WTC11 (cell line): ENCODE results near the gene RGS13.

Experiments
- CTCF ChIP-seq: fragments of 200-600 bp; IDR thresholded peaks from 2 replicates; pipeline ENCODE4 v1.8.0; 2022; ENCODE audit warnings: antibody characterized with exemption
- ELF4 ChIP-seq: sonication (generic); formaldehyde crosslinking; IDR thresholded peaks from 2 replicates; pipeline ENCODE4 v1.8.1; 2022; ENCODE audit warnings: low read depth, mild to moderate bottlenecking, moderate library complexity, missing genetic modification reagents
- FOXP4 ChIP-seq: sonication (generic); formaldehyde crosslinking; IDR thresholded peaks from 2 replicates; pipeline ENCODE4 v1.8.0; 2022; ENCODE audit warnings: mild to moderate bottlenecking, missing genetic modification reagents
- STAT6 ChIP-seq: sonication (generic); formaldehyde crosslinking; conservative IDR thresholded peaks from 2 replicates; pipeline ENCODE4 v1.8.1; 2023; ENCODE audit warnings: mild to moderate bottlenecking, low read depth, missing genetic modification reagents, moderate library complexity
- USF1 ChIP-seq: sonication (generic); formaldehyde crosslinking; IDR thresholded peaks from 2 replicates; pipeline ENCODE4 v1.8.0; 2022; ENCODE audit warnings: mild to moderate bottlenecking, missing genetic modification reagents
- USF2 ChIP-seq: sonication (generic); formaldehyde crosslinking; IDR thresholded peaks from 2 replicates; pipeline ENCODE4 v1.8.1; 2023; ENCODE audit warnings: mild to moderate bottlenecking, missing genetic modification reagents, moderate library complexity

GRCh38 chr1:192629612-192630011 is 6.3 kb upstream of the RGS13 start:
- no peak for TF ChIP-seq CTCF
- no peak for TF ChIP-seq USF1
- TF ChIP-seq STAT6 (CRISPR knock-in tag): no peak
- TF ChIP-seq USF2: no peak
- no peak for TF ChIP-seq FOXP4
- TF ChIP-seq ELF4 (CRISPR knock-in tag): no peak
